Omental fat pad (tissue), 4 donors: ENCODE measurements around the gene TMTC4. TPM values are rescaled to one million over a fixed set of nuclear protein-coding genes. Genes with fewer than 3 reads are reported as not detected.

Experiments used
- ATAC-seq: fragments of 150-250 bp; one replicate; pipeline ENCODE4 v1.9.1; 2016; ENCODE audit warnings: mild to moderate bottlenecking, moderate library complexity; ENCODE audit not compliant: low FRiP score
- DNase-seq: peaks from one replicate; pipeline ENCODE4 v3.0.0-alpha.2; 2019; ENCODE audit warnings: low spot score
- CTCF ChIP-seq, 3 donors: fragments of 450-650 bp; IDR thresholded peaks; one replicate each; pipeline ENCODE4 v1.5.1; 2016 to 2017; ENCODE audit warnings: antibody characterized with exemption in 3 of 3, mild to moderate bottlenecking in 3 of 3, moderate library complexity in 2 of 3
- total RNA-seq, 4 donors: library from RNA; depleted of rRNA; stranded (reverse); fragments of >200 nt; gene quantifications; one replicate each; pipeline ENCODE4 v1.1.0, GENCODE V29; 2016

Gene TMTC4
- total RNA-seq, 4 donors from 2014 or later: 9.2 to 16.9 (median 12.9) TPM

DNA sequence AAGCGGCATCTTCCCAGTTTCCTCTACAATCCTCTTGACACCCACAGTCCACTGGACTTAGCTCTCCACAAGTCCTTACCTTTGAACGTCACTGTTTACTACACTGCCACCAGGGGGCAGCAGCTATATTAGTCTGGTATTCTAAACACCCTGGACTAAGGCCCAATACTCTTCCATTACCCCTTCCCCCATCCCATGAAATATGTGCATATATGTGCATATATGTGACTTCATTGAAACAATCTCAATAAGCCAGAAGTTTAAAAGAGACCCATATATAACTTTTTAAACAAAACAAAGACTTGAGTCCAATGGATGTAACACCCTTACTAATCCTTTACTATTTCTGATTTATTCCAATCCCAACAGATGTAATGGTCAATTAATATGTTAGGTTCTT, 101.5 kb downstream of the TMTC4 start:
- no peak for ATAC-seq
- peak; percentile 62 for DNase-seq
- TF ChIP-seq CTCF (IDR thresholded peaks at IDR 0.05): peak in 1 of 3 donors; percentile 31

GRCh38 chr13:100566543-100566942, 108.1 kb downstream of the TMTC4 start:
- no peak for DNase-seq
- TF ChIP-seq CTCF (IDR thresholded peaks at IDR 0.05): no peak
- ATAC-seq: no peak

- no peak for DNase-seq
- TF ChIP-seq CTCF (IDR thresholded peaks at IDR 0.05): no peak
- no peak for ATAC-seq
These were observed 109.3 kb downstream of the TMTC4 start for GRCh38 chr13:100565286-100565685.

GRCh38 chr13:100564444-100565223, 110.0 kb downstream of the TMTC4 start:
- no peak for DNase-seq
- TF ChIP-seq CTCF (IDR thresholded peaks at IDR 0.05): no peak
- ATAC-seq: no peak

DNA sequence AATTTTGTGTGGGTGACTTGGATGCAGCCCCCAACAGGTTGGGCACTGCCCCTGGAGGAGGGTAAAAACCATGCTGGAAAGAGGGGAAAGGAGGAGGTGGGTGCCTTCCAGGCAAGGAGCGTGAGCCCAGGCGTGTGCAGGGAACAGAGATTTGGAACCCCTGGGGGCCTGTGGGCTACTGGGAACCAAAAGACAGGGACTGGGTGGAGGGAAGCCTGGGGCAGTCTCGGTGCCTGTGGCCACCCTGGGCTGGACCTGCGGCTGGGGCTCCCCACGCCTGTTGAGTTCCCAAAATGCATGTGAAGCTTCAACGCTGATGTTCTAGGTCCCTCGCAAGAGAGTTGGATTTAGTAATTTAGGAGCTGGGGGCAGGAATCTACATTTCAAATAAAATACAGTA, 110.8 kb downstream of the TMTC4 start:
- DNase-seq: no peak

DNA sequence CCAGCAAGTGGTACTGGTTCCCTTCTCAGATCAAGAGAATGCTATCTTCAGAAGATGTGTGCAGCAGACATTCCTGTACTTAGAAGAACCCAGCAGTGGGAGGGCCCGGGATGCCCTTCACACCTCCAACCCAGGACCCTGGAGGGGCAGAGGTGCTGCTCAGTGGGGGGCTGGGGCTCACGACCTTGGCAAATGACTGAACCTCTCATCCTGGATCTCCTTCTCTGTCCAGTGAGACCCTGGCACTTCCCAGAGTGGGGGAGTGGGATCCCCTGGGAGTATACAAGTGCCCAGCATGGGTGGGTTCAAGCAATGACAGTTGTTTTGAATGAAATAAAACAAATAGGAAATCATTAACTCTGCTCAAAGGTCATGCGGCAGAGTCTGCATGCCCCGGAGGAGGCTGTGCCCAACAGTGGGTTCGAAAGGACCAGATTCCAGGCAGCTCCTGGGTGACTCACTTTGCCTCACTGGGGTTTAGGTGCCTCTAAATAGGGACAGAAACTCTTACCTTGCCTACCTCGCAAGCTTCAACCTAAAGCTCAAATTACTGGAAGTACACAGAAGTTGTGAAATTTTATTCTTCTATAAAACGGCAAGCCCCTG, 112.9 kb downstream of the TMTC4 start:
- ATAC-seq (no peak), DNase-seq (no peak)
- no peak for TF ChIP-seq CTCF (IDR thresholded peaks at IDR 0.05)

More for the DNA sequence above, 110.8 kb downstream of the TMTC4 start:
- TF ChIP-seq CTCF (IDR thresholded peaks at IDR 0.05): no peak
- no peak for ATAC-seq

DNA sequence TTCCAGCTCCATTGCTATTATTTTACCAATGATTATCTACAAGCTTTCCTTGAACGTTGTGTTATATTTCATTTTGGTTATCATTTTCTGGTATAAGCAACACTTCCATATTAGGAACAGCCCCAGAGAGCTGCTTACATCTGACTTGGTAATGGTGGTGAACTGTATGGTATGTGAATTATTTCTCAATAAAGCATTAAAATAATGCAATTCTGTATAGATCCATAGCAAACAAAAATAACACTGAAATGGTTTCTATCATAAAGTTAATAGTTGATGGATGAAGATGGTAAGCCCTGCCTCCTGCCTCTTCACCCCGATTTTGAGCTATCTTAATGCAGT, 113.5 kb downstream of the TMTC4 start:
- no peak for ATAC-seq
- TF ChIP-seq CTCF (IDR thresholded peaks at IDR 0.05): no peak

More for the DNA sequence above, 113.5 kb downstream of the TMTC4 start:
- no peak for DNase-seq
